SH-SY5Y (cell line): ENCODE measurements around the gene LPAR1.

Experiments used
- GATA2 ChIP-seq: IDR thresholded peaks from 2 replicates; pipeline ENCODE4 v1.6.1; 2011; ENCODE audit warnings: mild to moderate bottlenecking, low read depth, low read length
- GATA3 ChIP-seq: IDR thresholded peaks from 2 replicates; pipeline ENCODE4 v1.6.1; 2011; ENCODE audit warnings: low read depth, mild to moderate bottlenecking, low read length, moderate library complexity

LPAR1 gene

DNA sequence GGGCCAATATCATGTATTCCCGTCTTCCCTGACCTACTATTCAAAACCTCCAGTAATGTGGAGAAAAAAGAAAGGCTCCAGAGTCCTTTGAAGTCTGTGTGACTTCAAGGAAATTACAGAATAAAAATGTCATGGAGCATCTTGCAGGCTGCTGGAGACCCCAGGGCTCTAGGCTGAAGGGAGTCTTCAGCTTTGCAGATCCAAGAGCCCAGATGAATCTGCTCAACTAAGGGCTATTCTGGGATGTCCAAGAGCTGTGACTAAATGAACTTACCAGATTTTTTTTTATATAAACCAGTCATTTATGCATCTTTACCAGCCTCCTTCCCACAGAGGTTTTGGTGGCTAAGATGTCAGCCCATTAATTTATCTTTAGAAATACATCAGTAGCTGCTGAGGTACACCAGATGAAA, 202.4 kb downstream of the LPAR1 start:
- no peak for TF ChIP-seq GATA3
- no peak for TF ChIP-seq GATA2

DNA sequence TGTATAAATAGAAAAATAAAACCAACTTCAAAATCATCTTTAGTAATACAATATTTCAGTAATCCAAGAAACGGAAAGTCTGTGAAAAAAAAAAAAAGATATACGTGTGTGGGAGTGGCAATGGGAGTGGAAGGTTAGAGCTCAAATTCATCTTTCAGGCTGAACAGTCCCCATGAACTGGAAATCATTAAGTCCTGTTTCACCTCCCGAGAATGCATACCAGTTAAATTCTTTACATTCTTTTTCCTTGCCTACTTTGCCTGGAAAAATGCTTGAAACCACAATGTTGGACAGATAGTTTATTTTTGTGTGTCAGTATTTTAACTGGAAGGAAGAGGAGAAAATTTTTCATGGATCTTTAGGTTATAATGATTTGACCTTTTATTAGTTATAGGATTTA, 202.9 kb downstream of the LPAR1 start:
- TF ChIP-seq GATA3: no peak
- no peak for TF ChIP-seq GATA2

DNA sequence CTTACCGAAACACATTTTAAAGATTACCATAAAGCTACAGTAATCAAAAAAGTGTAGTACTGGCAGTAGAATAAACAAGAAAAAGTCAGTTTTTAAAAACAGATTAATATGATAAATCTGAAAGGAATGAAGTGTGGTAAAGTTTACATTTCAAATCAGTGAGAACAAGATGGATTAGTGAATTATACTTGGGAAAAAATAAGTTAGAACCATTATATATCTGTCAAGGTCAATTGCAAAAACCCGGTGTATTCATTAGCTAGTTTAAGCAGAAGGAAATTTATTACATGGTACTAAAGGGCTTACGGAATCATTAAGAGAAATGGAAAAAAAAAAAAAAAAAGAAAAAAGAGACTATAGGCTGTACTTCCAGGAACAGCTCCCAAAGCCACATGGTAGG, 205.3 kb downstream of the LPAR1 start:
- no peak for TF ChIP-seq GATA2

DNA sequence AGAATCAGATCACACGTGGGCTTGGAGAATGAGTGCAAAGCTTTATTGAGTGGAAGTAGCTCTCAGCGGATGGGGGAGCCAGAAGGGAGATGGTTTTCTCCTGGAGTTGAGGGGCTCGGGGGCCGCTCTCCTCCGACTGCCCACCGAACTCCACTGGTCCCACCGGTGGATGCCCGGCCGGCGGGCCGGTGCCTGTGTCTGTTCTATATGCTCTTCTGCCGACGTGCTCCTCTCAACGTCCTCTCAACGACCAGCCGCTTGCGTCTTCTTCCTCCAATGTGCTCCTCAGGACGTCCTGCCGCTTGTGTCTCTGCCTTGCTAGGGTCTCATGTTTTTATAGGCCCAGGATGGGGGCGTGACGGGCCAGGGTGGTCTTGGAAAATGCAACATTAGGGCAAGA, 207.8 kb downstream of the LPAR1 start:
- no peak for TF ChIP-seq GATA3
- TF ChIP-seq GATA2: no peak

DNA sequence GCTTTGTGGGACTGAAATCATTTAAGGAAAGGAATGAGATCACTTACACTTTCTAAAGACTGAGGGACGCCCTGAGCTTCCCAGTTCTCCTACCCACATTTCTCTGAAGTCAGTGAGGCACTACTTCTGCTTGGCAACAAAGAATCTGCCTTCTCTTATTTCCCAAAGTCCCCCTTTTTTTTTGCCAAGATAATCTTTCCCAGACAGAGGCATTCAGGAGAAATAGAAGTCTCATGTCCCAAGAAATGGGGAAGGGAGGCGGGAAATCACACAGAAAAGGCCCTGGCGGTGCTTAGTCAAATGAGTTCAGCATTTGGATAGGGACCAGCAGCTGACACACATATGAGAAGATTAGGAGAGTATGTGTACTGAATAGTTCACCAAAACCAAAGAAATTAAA, 210.0 kb downstream of the LPAR1 start:
- TF ChIP-seq GATA2 (no peak), GATA3 (no peak)

DNA sequence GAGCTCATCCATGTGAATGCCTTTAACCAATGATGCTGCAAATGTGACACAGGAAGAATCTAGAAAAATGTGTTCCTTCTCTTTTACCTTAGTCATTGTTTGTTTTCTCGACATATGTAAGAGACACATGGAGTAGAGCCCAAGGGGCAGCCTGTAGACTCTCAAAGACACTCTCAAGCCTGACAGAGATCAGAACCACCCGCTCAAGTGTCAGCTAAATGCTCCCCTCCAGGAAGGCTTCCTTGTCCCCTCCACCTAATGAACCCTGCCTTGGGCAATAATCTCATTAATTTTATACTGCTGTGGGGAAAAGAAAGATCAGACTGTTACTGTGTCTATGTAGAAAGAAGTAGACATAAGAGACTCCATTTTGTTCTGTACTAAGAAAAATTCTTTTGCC, 212.3 kb downstream of the LPAR1 start:
- no peak for TF ChIP-seq GATA3
- TF ChIP-seq GATA2: no peak
